Trophoblast cell (in vitro differentiated cells and primary cell): ENCODE measurements around the gene PYGL.
A peak's percentile ranks its signal among the peaks of the same experiment; 100 is the strongest.

Source experiments
- DNase-seq, 2 donors: peaks; one replicate each; pipeline ENCODE4 v3.0.0-alpha.2; 2016
- H2AFZ ChIP-seq: 2 replicates; pipeline ENCODE4 v1.6.1; 2013; ENCODE audit warnings: low read length, moderate library complexity, mild to moderate bottlenecking; ENCODE audit not compliant: insufficient read depth, poor library complexity
- H2AK5ac ChIP-seq: 2 replicates; pipeline ENCODE4 v1.6.1; 2013; ENCODE audit warnings: mild to moderate bottlenecking, low read length
- H2BK120ac ChIP-seq: 2 replicates; pipeline ENCODE4 v1.6.1; 2013; ENCODE audit warnings: low read length, mild to moderate bottlenecking, moderate library complexity; ENCODE audit not compliant: insufficient read depth, poor library complexity
- H2BK12ac ChIP-seq: 2 replicates; pipeline ENCODE4 v1.6.1; 2013; ENCODE audit warnings: mild to moderate bottlenecking, low read length, moderate library complexity
- H2BK5ac ChIP-seq: 2 replicates; pipeline ENCODE4 v1.6.1; 2013; ENCODE audit warnings: low read length, low read depth, moderate library complexity, mild to moderate bottlenecking; ENCODE audit not compliant: poor library complexity
- H3K14ac ChIP-seq: 2 replicates; pipeline ENCODE4 v1.6.1; 2013; ENCODE audit warnings: mild to moderate bottlenecking, low read length
- H3K18ac ChIP-seq: 2 replicates; pipeline ENCODE4 v1.6.1; 2013; ENCODE audit warnings: mild to moderate bottlenecking, low read length
- H3K23ac ChIP-seq: 2 replicates; pipeline ENCODE4 v1.6.1; 2013; ENCODE audit warnings: low read length
- H3K27ac ChIP-seq: 2 replicates; pipeline ENCODE4 v1.5.1; 2013; ENCODE audit warnings: low read depth, mild to moderate bottlenecking, inconsistent platforms, low read length, moderate library complexity
- H3K27me3 ChIP-seq: 2 replicates; pipeline ENCODE4 v1.6.1; 2013; ENCODE audit warnings: inconsistent platforms, mild to moderate bottlenecking, low read length, moderate library complexity; ENCODE audit not compliant: insufficient read depth
- H3K36me3 ChIP-seq, 2 experiments: 1 replicate in 1 of 2; 2 replicates in 1 of 2; pipeline ENCODE4 v1.6.1; 2013; ENCODE audit warnings: low read length in 2 of 2, mild to moderate bottlenecking in 2 of 2, moderate library complexity in 1 of 2; ENCODE audit not compliant: insufficient read depth in 2 of 2, control insufficient read depth in 1 of 2
- H3K4ac ChIP-seq: 2 replicates; pipeline ENCODE4 v1.6.1; 2013; ENCODE audit warnings: low read depth, mild to moderate bottlenecking, low read length, moderate library complexity
- H3K4me1 ChIP-seq, 2 experiments: 1 replicate in 1 of 2; 2 replicates in 1 of 2; pipeline ENCODE4 v1.6.1; 2013; ENCODE audit warnings: low read length in 2 of 2, mild to moderate bottlenecking in 2 of 2, moderate library complexity in 1 of 2; ENCODE audit not compliant: insufficient read depth in 2 of 2, control insufficient read depth in 1 of 2
- H3K4me2 ChIP-seq: 2 replicates; pipeline ENCODE4 v1.6.1; 2013; ENCODE audit warnings: inconsistent platforms, mild to moderate bottlenecking, low read length, moderate library complexity
- H3K4me3 ChIP-seq: 2 replicates; pipeline ENCODE4 v1.5.1; 2013; ENCODE audit warnings: mild to moderate bottlenecking, low read depth, low read length, inconsistent platforms
- H3K79me1 ChIP-seq: one replicate; pipeline ENCODE4 v1.6.1; 2013; ENCODE audit warnings: low read length
- H3K79me2 ChIP-seq: 2 replicates; pipeline ENCODE4 v1.6.1; 2013; ENCODE audit warnings: low read length, mild to moderate bottlenecking; ENCODE audit not compliant: control insufficient read depth, insufficient read depth, poor library complexity
- H3K9ac ChIP-seq: 2 replicates; pipeline ENCODE4 v1.6.1; 2013; ENCODE audit warnings: mild to moderate bottlenecking, low read length
- H3K9me3 ChIP-seq: 2 replicates; pipeline ENCODE4 v1.6.1; 2013; ENCODE audit warnings: low read depth, mild to moderate bottlenecking, control low read depth, inconsistent platforms, low read length; ENCODE audit not compliant: insufficient read depth
- H4K12ac ChIP-seq: 2 replicates; pipeline ENCODE4 v1.6.1; 2013; ENCODE audit warnings: low read depth, mild to moderate bottlenecking, low read length, moderate library complexity
- H4K8ac ChIP-seq: 2 replicates; pipeline ENCODE4 v1.6.1; 2013; ENCODE audit warnings: low read depth, mild to moderate bottlenecking, low read length, moderate library complexity
- H4K91ac ChIP-seq: one replicate; pipeline ENCODE4 v1.6.1; 2013; ENCODE audit warnings: low read depth, mild to moderate bottlenecking, low read length, moderate library complexity
- WGBS: extraction: QIAGEN DNeasy Blood & Tissue Kit; methylation state at CpG from one replicate; pipeline ENCODE4 v1.1.7; 2013; ENCODE audit warnings: missing lambda C conversion rate; ENCODE audit not compliant: insufficient read length, insufficient coverage; ENCODE audit errors: extremely low coverage; 5-methylcytosine and 5-hydroxymethylcytosine counted together

Gene PYGL

DNA sequence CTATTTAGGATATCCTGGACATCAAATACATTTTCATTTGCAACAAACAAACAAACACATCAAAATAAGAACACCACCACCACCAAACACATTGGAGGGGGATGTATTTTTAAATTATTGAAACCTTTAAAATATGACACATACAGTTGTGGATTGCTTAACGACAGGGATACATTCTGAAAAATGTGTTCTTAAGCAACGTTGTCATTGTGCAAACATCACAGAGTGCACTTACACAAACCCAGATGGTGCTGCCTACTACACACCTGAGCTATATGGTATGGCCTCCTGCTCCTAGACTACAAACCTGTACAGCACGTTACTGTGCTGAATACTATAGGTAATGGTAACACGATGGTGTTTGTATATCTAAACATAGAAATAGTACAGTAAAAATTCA is 19.4 kb downstream of the PYGL start:
- no peak overlapping the region for H3K14ac ChIP-seq
- DNase-seq = peak in 1 of 2 donors; percentile 80

DNA sequence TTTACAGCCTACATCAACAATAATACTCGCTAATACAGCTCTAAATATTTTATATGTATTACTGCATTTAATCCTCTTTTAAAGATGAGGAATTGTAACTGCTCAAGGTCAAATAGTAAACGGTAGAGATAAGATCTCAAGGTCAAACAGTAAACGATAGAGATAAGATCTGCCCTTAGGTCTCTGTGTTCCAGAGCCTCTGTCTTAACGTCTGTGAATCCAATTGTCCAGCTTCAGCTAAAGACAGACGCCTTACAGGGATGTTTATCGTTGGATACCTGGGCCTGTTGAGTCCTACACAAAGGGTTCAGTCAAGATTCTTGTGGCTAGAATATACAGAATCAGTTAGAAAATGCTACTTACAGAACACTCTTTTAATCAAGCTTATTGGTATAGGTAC is 20.0 kb downstream of the PYGL start:
- Histone ChIP-seq H4K91ac (no peak overlapping the region), H3K27me3 (no peaks in the 10 kb centered on the region), H3K27ac (no peak overlapping the region), H3K4me2 (no peak overlapping the region), H3K4ac (no peak overlapping the region), H3K23ac (no peak overlapping the region), H3K4me1 (peaks cover 5 to 8% of the 10 kb centered on the region in 2 experiments), H3K79me1 (no peaks in the 10 kb centered on the region), H2AFZ (no peak overlapping the region), H2BK120ac (no peak overlapping the region), H4K8ac (no peak overlapping the region), H3K36me3 (peaks cover 0 to 2% of the 10 kb centered on the region in 2 experiments), H2BK12ac (no peak overlapping the region), H3K14ac (no peak overlapping the region), H3K9me3 (no peaks in the 10 kb centered on the region), H2AK5ac (no peak overlapping the region), H3K9ac (no peak overlapping the region), H3K18ac (no peak overlapping the region), H3K79me2 (no peaks in the 10 kb centered on the region), H3K4me3 (no peak overlapping the region), H2BK5ac (no peak overlapping the region), H4K12ac (no peak overlapping the region)
- no CpG with 5 or more reads among the region's 6 CpGs for WGBS
- no peak for DNase-seq

More for the DNA sequence above, 19.4 kb downstream of the PYGL start:
- Histone ChIP-seq H4K8ac (no peak overlapping the region), H2BK5ac (no peak overlapping the region), H2BK120ac (no peak overlapping the region), H2AK5ac (no peak overlapping the region), H3K79me1 (no peaks in the 10 kb centered on the region), H4K91ac (no peak overlapping the region), H3K79me2 (no peaks in the 10 kb centered on the region), H2BK12ac (no peak overlapping the region), H3K9ac (no peak overlapping the region), H3K27ac (no peak overlapping the region), H4K12ac (no peak overlapping the region), H3K4ac (no peak overlapping the region), H3K4me3 (no peak overlapping the region), H3K9me3 (no peaks in the 10 kb centered on the region), H3K27me3 (no peaks in the 10 kb centered on the region), H3K4me2 (no peak overlapping the region), H3K18ac (no peak overlapping the region), H3K36me3 (peaks cover 0 to 2% of the 10 kb centered on the region in 2 experiments), H3K23ac (no peak overlapping the region), H2AFZ (no peak overlapping the region), H3K4me1 (peaks cover 5 to 8% of the 10 kb centered on the region in 2 experiments)
- no CpG with 5 or more reads among the region's 4 CpGs for WGBS

DNA sequence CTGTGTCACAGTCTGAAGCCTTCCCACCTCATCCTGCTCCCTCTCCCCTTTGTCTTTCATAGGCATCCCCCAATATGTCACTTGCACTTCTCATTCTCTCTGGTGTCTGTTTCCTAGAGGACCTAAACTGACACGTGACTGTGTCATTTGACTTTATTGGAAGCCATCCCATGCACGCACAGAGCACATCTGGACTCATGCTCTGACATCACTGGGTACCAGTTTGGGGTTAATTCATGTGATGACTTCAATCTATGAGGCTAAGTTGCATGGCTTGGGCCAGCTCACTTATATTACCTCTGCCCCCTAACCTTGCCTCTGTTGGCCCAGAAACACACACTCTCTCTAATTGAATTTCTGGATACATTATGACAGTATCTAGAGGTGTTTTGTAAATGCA is 21.5 kb downstream of the PYGL start:
- WGBS = no CpG with 5 or more reads among the region's 2 CpGs
- Histone ChIP-seq H3K36me3 (peaks cover 0 to 2% of the 10 kb centered on the region in 2 experiments), H3K4ac (no peak overlapping the region), H2AFZ (no peak overlapping the region), H2AK5ac (peak overlapping the region; percentile 29), H3K27me3 (no peaks in the 10 kb centered on the region), H2BK5ac (no peak overlapping the region), H3K14ac (no peak overlapping the region), H2BK120ac (no peak overlapping the region), H4K8ac (no peak overlapping the region), H3K4me1 (peaks cover 5 to 8% of the 10 kb centered on the region in 2 experiments), H3K18ac (no peak overlapping the region), H3K9me3 (no peaks in the 10 kb centered on the region), H4K12ac (no peak overlapping the region), H3K79me2 (no peaks in the 10 kb centered on the region), H3K9ac (no peak overlapping the region), H3K4me3 (no peak overlapping the region), H4K91ac (peak overlapping the region; percentile 42), H3K79me1 (no peaks in the 10 kb centered on the region), H3K27ac (no peak overlapping the region), H2BK12ac (no peak overlapping the region), H3K4me2 (no peak overlapping the region), H3K23ac (no peak overlapping the region)
- DNase-seq = no peak

DNA sequence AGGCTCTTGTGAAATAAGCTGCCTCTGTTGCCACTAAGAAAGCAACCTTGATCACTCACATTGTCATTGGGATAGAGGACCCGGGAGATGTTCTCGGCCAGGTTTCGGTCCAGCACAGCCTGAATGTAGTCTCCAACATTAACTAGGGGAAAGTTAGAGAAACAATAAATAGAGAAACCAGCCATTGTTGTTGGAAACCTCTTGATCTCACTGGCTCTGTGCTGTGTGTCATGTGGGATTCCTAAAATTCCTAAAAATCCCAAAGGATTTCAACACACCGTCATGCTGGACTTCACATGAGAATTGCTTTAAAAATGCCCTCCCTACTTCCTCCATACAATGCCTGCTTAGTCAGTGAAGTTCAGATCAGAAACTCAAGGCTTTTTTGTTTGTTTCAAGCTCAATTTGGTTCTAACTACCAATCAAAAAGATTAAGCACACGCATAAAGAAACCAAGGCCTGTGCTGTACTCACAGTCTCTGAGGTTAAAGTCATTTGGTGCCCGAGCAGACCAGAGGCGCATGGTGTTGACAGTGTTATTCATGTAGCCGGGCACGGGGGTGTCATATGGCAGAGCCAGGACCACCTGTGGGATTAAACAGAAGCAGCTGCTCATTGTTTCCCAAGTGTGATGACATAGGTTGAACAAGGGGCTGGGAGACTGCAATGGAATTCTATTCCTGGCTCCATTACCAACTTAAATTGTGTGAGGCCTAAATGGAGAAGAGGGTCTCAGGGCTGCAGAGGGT is 23.6 kb downstream of the PYGL start:
- no peak overlapping the region for H2AFZ ChIP-seq
- H3K23ac ChIP-seq = no peak overlapping the region

More for the DNA sequence above, 23.6 kb downstream of the PYGL start:
- H3K36me3 ChIP-seq = peaks cover 0 to 2% of the 10 kb centered on the region in 2 experiments
- peaks cover 5 to 12% of the 10 kb centered on the region in 2 experiments for H3K4me1 ChIP-seq
- peak overlapping the region; percentile 9 for H2BK12ac ChIP-seq
- H3K14ac ChIP-seq = no peak overlapping the region
- no peak overlapping the region for H4K12ac ChIP-seq
- DNase-seq = peak; percentile 58 to 93
- H3K18ac ChIP-seq = no peak overlapping the region
- no CpG with 5 or more reads among the region's 9 CpGs for WGBS
- no peak overlapping the region for H3K9ac ChIP-seq
- H3K27ac ChIP-seq = peak overlapping the region; percentile 70
- no peak overlapping the region for H4K8ac ChIP-seq
- peak overlapping the region; percentile 3 for H2BK5ac ChIP-seq
- peak overlapping the region; percentile 8 for H2BK120ac ChIP-seq
- H3K4ac ChIP-seq = no peak overlapping the region
- H2AK5ac ChIP-seq = no peak overlapping the region
- H4K91ac ChIP-seq = no peak overlapping the region
- H3K79me2 ChIP-seq = no peaks in the 10 kb centered on the region
- H3K4me2 ChIP-seq = peak overlapping the region; percentile 53
- peaks cover 3% of the 10 kb centered on the region for H3K9me3 ChIP-seq
- H3K79me1 ChIP-seq = no peaks in the 10 kb centered on the region
- H3K4me3 ChIP-seq = no peak overlapping the region
- H3K27me3 ChIP-seq = no peaks in the 10 kb centered on the region
